Neural cell (in vitro differentiated cells): ENCODE measurements around the gene ERI2. TPM values are rescaled to one million over a fixed set of nuclear protein-coding genes. Genes with fewer than 3 reads are reported as not detected.

Source experiments
- H2AFZ ChIP-seq: fragments of 200-600, 300-800 bp; sonication (generic), shearing (Covaris generic); 2 replicates; pipeline ENCODE4 v1.6.0; 2014; ENCODE audit warnings: low read depth, mild to moderate bottlenecking, antibody characterized with exemption, low read length, moderate library complexity
- H3F3A ChIP-seq: fragments of 200-600 bp; shearing (Covaris generic); 2 replicates; pipeline ENCODE4 v1.6.1; 2016; ENCODE audit warnings: mild to moderate bottlenecking, moderate library complexity, mixed read lengths, antibody characterized with exemption, low read length; ENCODE audit not compliant: insufficient read depth, poor library complexity, severe bottlenecking
- H3K27ac ChIP-seq: fragments of 200-600, 300-800 bp; sonication (generic), shearing (Covaris generic); 2 replicates; pipeline ENCODE4 v1.5.1; 2014; ENCODE audit warnings: mild to moderate bottlenecking, low read length, moderate library complexity
- H3K27me3 ChIP-seq: fragments of 300-800, 200-600 bp; sonication (generic), shearing (Covaris generic); 2 replicates; pipeline ENCODE4 v1.6.0; 2014; ENCODE audit warnings: mild to moderate bottlenecking, low read depth, low read length, moderate library complexity; ENCODE audit not compliant: insufficient read depth
- H3K36me3 ChIP-seq: fragments of 300-800, 200-600 bp; sonication (generic), shearing (Covaris generic); 2 replicates; pipeline ENCODE4 v1.5.1; 2014; ENCODE audit warnings: mild to moderate bottlenecking, antibody characterized with exemption, low read length, moderate library complexity; ENCODE audit not compliant: insufficient read depth
- H3K4me2 ChIP-seq: fragments of 300-800, 200-600 bp; sonication (generic), shearing (Covaris generic); 2 replicates; pipeline ENCODE4 v1.6.0; 2014; ENCODE audit warnings: mild to moderate bottlenecking, low read length
- H3K4me3 ChIP-seq: fragments of 300-800, 200-600 bp; sonication (generic), shearing (Covaris generic); 2 replicates; pipeline ENCODE4 v1.5.1; 2014; ENCODE audit warnings: mild to moderate bottlenecking, low read length, moderate library complexity
- H3K79me2 ChIP-seq: fragments of 200-600 bp; shearing (Covaris generic); replicated peaks from 2 replicates; pipeline ENCODE4 v1.6.0; 2014; ENCODE audit warnings: mild to moderate bottlenecking, low read length, moderate library complexity; ENCODE audit not compliant: insufficient read depth
- H3K9ac ChIP-seq: fragments of 300-800, 200-600 bp; sonication (generic), shearing (Covaris generic); 2 replicates; pipeline ENCODE4 v1.6.1; 2016; ENCODE audit warnings: mild to moderate bottlenecking, low read length, mixed read lengths
- H3K9me2 ChIP-seq: fragments of 200-600 bp; shearing (Covaris generic); 2 replicates; pipeline ENCODE4 v1.6.1; 2016; ENCODE audit warnings: mild to moderate bottlenecking, low read length, mixed read lengths; ENCODE audit not compliant: insufficient read depth
- H3K9me3 ChIP-seq: fragments of 200-600, 300-800 bp; sonication (generic), shearing (Covaris generic); 2 replicates; pipeline ENCODE4 v1.6.1; 2016; ENCODE audit warnings: mild to moderate bottlenecking, mixed run types, low read length, moderate library complexity, mixed read lengths
- H4K20me1 ChIP-seq: fragments of 200-600 bp; shearing (Covaris generic); 2 replicates; pipeline ENCODE4 v1.6.1; 2016; ENCODE audit warnings: mild to moderate bottlenecking, mixed run types; ENCODE audit not compliant: insufficient read depth
- CTCF ChIP-seq: fragments of 450-650 bp; IDR thresholded peaks from 2 replicates; pipeline ENCODE4 v1.5.1; 2014; ENCODE audit warnings: antibody characterized with exemption, mild to moderate bottlenecking, moderate library complexity; ENCODE audit not compliant: poor library complexity, severe bottlenecking
- EP300 ChIP-seq: fragments of 450-650 bp; conservative IDR thresholded peaks from 2 replicates; pipeline ENCODE4 v1.6.1; 2014; ENCODE audit warnings: antibody characterized with exemption, mild to moderate bottlenecking, moderate library complexity; ENCODE audit not compliant: poor library complexity, severe bottlenecking
- EZH2 ChIP-seq: fragments of 200-600, 300-800 bp; shearing (Covaris generic), sonication (generic); IDR thresholded peaks from 2 replicates; pipeline ENCODE4 v1.6.1; 2014; ENCODE audit warnings: antibody characterized with exemption, low read length, borderline replicate concordance, mild to moderate bottlenecking; ENCODE audit not compliant: insufficient read depth, poor library complexity, severe bottlenecking
- MXI1 ChIP-seq: fragments of 450-650 bp; conservative IDR thresholded peaks from 2 replicates; pipeline ENCODE4 v1.6.1; 2014; ENCODE audit warnings: antibody characterized with exemption, mild to moderate bottlenecking; ENCODE audit not compliant: poor library complexity, severe bottlenecking
- POLR2AphosphoS5 ChIP-seq: IDR thresholded peaks from 2 replicates; pipeline ENCODE4 v1.6.1; 2012
- RAD21 ChIP-seq: fragments of 450-650 bp; conservative IDR thresholded peaks from 2 replicates; pipeline ENCODE4 v1.6.1; 2014; ENCODE audit warnings: antibody characterized with exemption, mild to moderate bottlenecking, moderate library complexity
- REST ChIP-seq: IDR thresholded peaks from 2 replicates; pipeline ENCODE4 v1.6.1; 2012; ENCODE audit warnings: borderline replicate concordance
- SMC3 ChIP-seq: fragments of 450-650 bp; conservative IDR thresholded peaks from 2 replicates; pipeline ENCODE4 v1.6.1; 2014; ENCODE audit warnings: antibody characterized with exemption, mild to moderate bottlenecking, moderate library complexity; ENCODE audit not compliant: poor library complexity
- TAF1 ChIP-seq: IDR thresholded peaks from 2 replicates; pipeline ENCODE4 v1.6.1; 2012; ENCODE audit warnings: low read depth
- polyA plus RNA-seq: library from polyadenylated mRNA; depleted of rRNA; stranded (reverse); fragments of >200 nt; gene quantifications from 2 replicates; pipeline ENCODE4 v1.2.3, GENCODE V29; 2014

Gene ERI2
- polyA plus RNA-seq, 1 donor from 2014 or later = 46.9 TPM

- Histone ChIP-seq H2AFZ (no peak overlapping the region), H3K4me3 (no peak overlapping the region), H3F3A (no peaks in the 10 kb centered on the region), H3K9ac (no peak overlapping the region), H3K27ac (no peak overlapping the region), H3K4me2 (no peak overlapping the region), H3K79me2 (no peaks in the 10 kb centered on the region), H3K36me3 (no peaks in the 10 kb centered on the region), H4K20me1 (no peaks in the 10 kb centered on the region), H3K9me3 (no peaks in the 10 kb centered on the region), H3K9me2 (no peaks in the 10 kb centered on the region), H3K27me3 (no peaks in the 10 kb centered on the region)
- TF ChIP-seq REST = no peak
- TF ChIP-seq TAF1 = no peak
- TF ChIP-seq SMC3 = no peak
- no peak for TF ChIP-seq MXI1
- no peak for TF ChIP-seq POLR2AphosphoS5
Observed at GRCh38 chr16:20781697-20782096, 24.6 kb downstream of the ERI2 start.

GRCh38 chr16:20774703-20775362 is 31.4 kb downstream of the ERI2 start:
- no peak overlapping the region for H3K27ac ChIP-seq
- no peaks in the 10 kb centered on the region for H3K79me2 ChIP-seq
- H3K9me3 ChIP-seq = no peaks in the 10 kb centered on the region
- no peaks in the 10 kb centered on the region for H3K36me3 ChIP-seq
- TF ChIP-seq REST (no peak), RAD21 (no peak)
- no peaks in the 10 kb centered on the region for H3K9me2 ChIP-seq
- H3K27me3 ChIP-seq = no peaks in the 10 kb centered on the region
- H3K4me2 ChIP-seq = no peak overlapping the region
- no peak overlapping the region for H3K4me3 ChIP-seq
- H3F3A ChIP-seq = no peaks in the 10 kb centered on the region
- H2AFZ ChIP-seq = no peak overlapping the region
- H3K9ac ChIP-seq = no peak overlapping the region
- no peaks in the 10 kb centered on the region for H4K20me1 ChIP-seq

GRCh38 chr16:20773679-20774078 is 32.6 kb downstream of the ERI2 start:
- no peaks in the 10 kb centered on the region for H3K9me2 ChIP-seq
- H3K9me3 ChIP-seq = no peaks in the 10 kb centered on the region
- no peak overlapping the region for H3K4me2 ChIP-seq

More at GRCh38 chr16:20773679-20774078, 32.6 kb downstream of the ERI2 start:
- TF ChIP-seq REST (no peak), RAD21 (no peak), EP300 (no peak), SMC3 (no peak), MXI1 (no peak), EZH2 (no peak), CTCF (no peak)
- H4K20me1 ChIP-seq = no peaks in the 10 kb centered on the region
- H3F3A ChIP-seq = no peaks in the 10 kb centered on the region
- H3K4me3 ChIP-seq = no peak overlapping the region
- no peak overlapping the region for H3K27ac ChIP-seq
- H3K9ac ChIP-seq = no peak overlapping the region
- no peaks in the 10 kb centered on the region for H3K36me3 ChIP-seq
- no peaks in the 10 kb centered on the region for H3K79me2 ChIP-seq
- H3K27me3 ChIP-seq = no peaks in the 10 kb centered on the region
- no peak overlapping the region for H2AFZ ChIP-seq
